ENCODE data around the gene TAGAP. TPM values are rescaled to one million over a fixed set of nuclear protein-coding genes. Genes with fewer than 3 reads are reported as not detected.

The TAGAP gene
- total and polyA plus RNA-seq, 2 of the 8 experiments (the other 6 are each of a cell fraction or from before 2014, with no cell fraction given), result not detected

- TF ChIP-seq CHD7 (IDR thresholded peaks at IDR 0.05; ENCODE audit: insufficient replicate concordance, low read length) (no peak), SAP30 (IDR thresholded peaks at IDR 0.05; ENCODE audit: insufficient read depth, insufficient replicate concordance, low read length) (no peak), JUND (IDR thresholded peaks at IDR 0.05; ENCODE audit: low read length) (no peak), TCF12 (IDR thresholded peaks at IDR 0.05; ENCODE audit: low read depth, low read length) (no peak), YY1 (IDR thresholded peaks at IDR 0.05; ENCODE audit: low read depth, low read length) (no peak)
These were observed 11.6 kb upstream of the TAGAP start (continued) for GRCh38 chr6:159056432-159056831.
